GM19372 (cell line): ENCODE results near the gene PLEKHA1.

Experiments used
- ATAC-seq: cut with Tn5 transposase; IDR thresholded peaks from one replicate; pipeline ENCODE4 v1.9.1; 2021; ENCODE audit warnings: mild to moderate bottlenecking, low read depth, moderate library complexity; ENCODE audit not compliant: unreplicated experiment

The PLEKHA1 gene

GRCh38 chr10:122457934-122458333 is 83.4 kb downstream of the PLEKHA1 start:
- ATAC-seq: no peak

- no peak for ATAC-seq
These were observed 84.2 kb downstream of the PLEKHA1 start for GRCh38 chr10:122458693-122459092.

GRCh38 chr10:122459561-122460273 is 85.2 kb downstream of the PLEKHA1 start:
- ATAC-seq: no peak

- ATAC-seq: no peak
These were observed 86.4 kb downstream of the PLEKHA1 start for GRCh38 chr10:122460891-122461293.

- no peak for ATAC-seq
These were observed 86.8 kb downstream of the PLEKHA1 start, which contains the start of gene HTRA1 for GRCh38 chr10:122461367-122461728. TSS of gene HTRA1 (plus strand) at chr10:122461553. CDS start at chr10:122461653, 100 bp downstream.

- no peak for ATAC-seq
These were observed 87.4 kb downstream of the PLEKHA1 start for GRCh38 chr10:122461729-122462532.

GRCh38 chr10:122462533-122463465 is 88.3 kb downstream of the PLEKHA1 start:
- ATAC-seq: no peak

- no peak for ATAC-seq
These were observed 89.2 kb downstream of the PLEKHA1 start for GRCh38 chr10:122463466-122464249.

- no peak for ATAC-seq
These were observed 89.7 kb downstream of the PLEKHA1 start for GRCh38 chr10:122464250-122464510.

- ATAC-seq: no peak
These were observed 90.1 kb downstream of the PLEKHA1 start for GRCh38 chr10:122464586-122464985.

GRCh38 chr10:122465401-122466040 is 91.0 kb downstream of the PLEKHA1 start:
- ATAC-seq: no peak

- no peak for ATAC-seq
These were observed 92.5 kb downstream of the PLEKHA1 start for GRCh38 chr10:122466951-122467381.

- ATAC-seq: no peak
These were observed 93.2 kb downstream of the PLEKHA1 start for GRCh38 chr10:122467701-122468100.

GRCh38 chr10:122468307-122468925 is 93.9 kb downstream of the PLEKHA1 start:
- no peak for ATAC-seq

GRCh38 chr10:122468926-122469781 is 94.6 kb downstream of the PLEKHA1 start:
- no peak for ATAC-seq

- no peak for ATAC-seq
These were observed 95.3 kb downstream of the PLEKHA1 start for GRCh38 chr10:122469848-122470247.

- no peak for ATAC-seq
These were observed 97.1 kb downstream of the PLEKHA1 start for GRCh38 chr10:122471531-122472177.

- no peak for ATAC-seq
These were observed 98.6 kb downstream of the PLEKHA1 start for GRCh38 chr10:122473116-122473515.
